HepG2 (cell line): ENCODE measurements around the gene TRAPPC12. TPM values are rescaled to one million over a fixed set of nuclear protein-coding genes. Genes with fewer than 3 reads are reported as not detected.

Source experiments
- ATAC-seq: fragments of 200-7000 bp; cut with Tn5 transposase; 3 replicates; pipeline ENCODE4 v1.9.1; 2020; ENCODE audit warnings: mild to moderate bottlenecking, moderate library complexity
- Bru-seq: library from RNA; stranded (reverse); fragments of 400-500 nt; gene quantifications from one replicate; lab custom pipeline; 2021; lab: Mats Ljungman, UMichigan
- BruChase-seq, 2 experiments: library from RNA; stranded (reverse); fragments of 400-500 nt; gene quantifications; one replicate each; lab custom pipeline; 2021; lab: Mats Ljungman, UMichigan
- BruUV-seq: library from RNA; stranded (reverse); fragments of 400-500 nt; replicated peaks from 2 replicates; lab custom pipeline; 2021; lab: Mats Ljungman, UMichigan
- CTCF ChIA-PET: fragments of 300-600 bp; formaldehyde crosslinking; extraction: SDS; loops from one replicate; lab custom pipeline; 2021; ENCODE audit warnings: low total read pairs, inconsistent platforms, low intra/inter-chr PET ratio; lab: Yijun Ruan, JAX
- POLR2A ChIA-PET: fragments of 350-600 bp; sonication (Branson Sonifier 250); formaldehyde crosslinking; loops from one replicate; lab custom pipeline; 2020; ENCODE audit warnings: antibody characterized with exemption, inconsistent platforms; lab: Yijun Ruan, JAX
- DNase-seq: peaks from one replicate; pipeline ENCODE4 v3.0.0-alpha.2; 2015; ENCODE audit warnings: low spot score
- FAIRE-seq: peaks from 3 replicates; lab custom pipeline; 2011; peaks lifted over from hg19 to GRCh38; lab: Jason Lieb, UNC
- H2AFZ ChIP-seq: one replicate; pipeline ENCODE4 v1.6.1; 2011; ENCODE audit warnings: low read length, inconsistent platforms
- H3K27ac ChIP-seq: fragments of 300-600 bp; 3 replicates; pipeline ENCODE4 v1.8.0; 2011; ENCODE audit warnings: mixed run types, mild to moderate bottlenecking, mixed read lengths, low read length, inconsistent platforms; ENCODE audit not compliant: insufficient read depth; ENCODE audit errors: extremely low read length
- H3K27me3 ChIP-seq, 2 experiments: fragments of 200-600 bp in 1 of 2; 2 replicates in 1 of 2; 3 replicates in 1 of 2; pipeline versions ENCODE4 v1.6.0 to v1.8.0; 2011; ENCODE audit warnings: low read length in 2 of 2, mild to moderate bottlenecking in 2 of 2, moderate library complexity in 2 of 2, inconsistent platforms in 1 of 2; ENCODE audit not compliant: insufficient read depth in 2 of 2, control insufficient read depth in 1 of 2
- H3K36me3 ChIP-seq, 2 experiments: fragments of 200-600 bp in 1 of 2; replicated peaks in 1 of 2; 2 replicates in 1 of 2; 3 replicates in 1 of 2; pipeline versions ENCODE4 v1.5.1 to v1.8.0; 2011; ENCODE audit warnings: low read length in 2 of 2, inconsistent platforms in 1 of 2; ENCODE audit not compliant: insufficient read depth in 2 of 2, control insufficient read depth in 1 of 2
- H3K4me1 ChIP-seq: 2 replicates; pipeline ENCODE4 v1.5.1; 2012; ENCODE audit warnings: low read length, inconsistent platforms; ENCODE audit not compliant: insufficient read depth
- H3K4me2 ChIP-seq: 2 replicates; pipeline ENCODE4 v1.6.0; 2011; ENCODE audit warnings: low read depth, low read length, inconsistent platforms
- H3K4me3 ChIP-seq, 3 experiments: fragments of 200-600 bp in 1 of 3; sonication (generic), shearing (Covaris generic) in 1 of 3; replicated peaks in 1 of 3; 2 replicates each; pipeline ENCODE4 v1.5.1; 2011 to 2016; ENCODE audit warnings: low read length in 3 of 3, inconsistent platforms in 2 of 3, low read depth in 2 of 3, mild to moderate bottlenecking in 2 of 3, control low read depth in 1 of 3, mixed read lengths in 1 of 3; ENCODE audit not compliant: insufficient read depth in 1 of 3
- H3K79me2 ChIP-seq: one replicate; pipeline ENCODE4 v1.6.1; 2011; ENCODE audit warnings: low read length, inconsistent platforms; ENCODE audit not compliant: insufficient read depth
- H3K9ac ChIP-seq: 2 replicates; pipeline ENCODE4 v1.6.0; 2011; ENCODE audit warnings: mild to moderate bottlenecking, low read depth, low read length, inconsistent platforms; ENCODE audit not compliant: insufficient read depth
- H3K9me3 ChIP-seq: 2 replicates; pipeline ENCODE4 v1.5.1; 2012; ENCODE audit warnings: mild to moderate bottlenecking, low read length
- H4K20me1 ChIP-seq: 2 replicates; pipeline ENCODE4 v1.6.0; 2011; ENCODE audit warnings: inconsistent platforms, mild to moderate bottlenecking, low read length, moderate library complexity; ENCODE audit not compliant: insufficient read depth
- CREB1 ChIP-seq, 2 experiments: fragments of 450-650 bp in 1 of 2; IDR thresholded peaks; 2 replicates each; pipeline ENCODE4 v1.6.1; 2016 to 2017; ENCODE audit warnings: control low read depth in 1 of 2, mild to moderate bottlenecking in 1 of 2, missing compliant biosample characterization in 1 of 2, missing genetic modification characterization in 1 of 2
- EHMT2 ChIP-seq: fragments of 200-600 bp; sonication (generic); IDR thresholded peaks from 2 replicates; pipeline ENCODE4 v1.7.0; 2017; ENCODE audit warnings: antibody characterized with exemption, low read depth, low read length, borderline replicate concordance
- KDM5B ChIP-seq: sonication (generic); formaldehyde crosslinking; IDR thresholded peaks from 2 replicates; pipeline ENCODE4 v1.4.0; 2020; ENCODE audit warnings: missing genetic modification reagents, mild to moderate bottlenecking, borderline replicate concordance
- RAD51 ChIP-seq: fragments of 450-650 bp; IDR thresholded peaks from 2 replicates; pipeline ENCODE4 v1.6.1; 2016; ENCODE audit warnings: borderline replicate concordance
- TBL1XR1 ChIP-seq: fragments of 150-350 bp; IDR thresholded peaks from 2 replicates; pipeline ENCODE4 v1.6.1; 2014; ENCODE audit warnings: borderline replicate concordance, low read length; ENCODE audit not compliant: partially characterized antibody
- ZFP36L1 ChIP-seq: sonication (generic); formaldehyde crosslinking; IDR thresholded peaks from 2 replicates; pipeline ENCODE4 v1.8.0; 2022; ENCODE audit warnings: mild to moderate bottlenecking, missing genetic modification reagents, moderate library complexity
- ZNF232 ChIP-seq: sonication (generic); formaldehyde crosslinking; IDR thresholded peaks from 2 replicates; pipeline ENCODE4 v1.4.0; 2020; ENCODE audit warnings: missing genetic modification reagents, borderline replicate concordance
- ZNF235 ChIP-seq: sonication (generic); formaldehyde crosslinking; IDR thresholded peaks from 2 replicates; pipeline ENCODE4 v1.8.1; 2023; ENCODE audit warnings: mild to moderate bottlenecking, missing genetic modification reagents, borderline replicate concordance
- ZNF256 ChIP-seq: sonication (generic); formaldehyde crosslinking; conservative IDR thresholded peaks from 2 replicates; pipeline ENCODE4 v1.4.0; 2020; ENCODE audit warnings: missing genetic modification reagents
- ZNF430 ChIP-seq: sonication (generic); formaldehyde crosslinking; IDR thresholded peaks from 2 replicates; pipeline ENCODE4 v1.9.0; 2021; ENCODE audit warnings: mild to moderate bottlenecking, missing genetic modification reagents
- ZNF737 ChIP-seq: sonication (generic); formaldehyde crosslinking; IDR thresholded peaks from 2 replicates; pipeline ENCODE4 v1.5.0; 2020; ENCODE audit warnings: missing genetic modification reagents, mild to moderate bottlenecking, borderline replicate concordance
- ZNF790 ChIP-seq: sonication (generic); formaldehyde crosslinking; IDR thresholded peaks from 2 replicates; pipeline ENCODE4 v1.8.0; 2022; ENCODE audit warnings: missing genetic modification reagents, mild to moderate bottlenecking, borderline replicate concordance
- ZNF883 ChIP-seq: sonication (generic); formaldehyde crosslinking; IDR thresholded peaks from 2 replicates; pipeline ENCODE4 v1.5.1; 2020; ENCODE audit warnings: mild to moderate bottlenecking, missing genetic modification reagents; ENCODE audit errors: not compliant biosample characterization
- ZSCAN25 ChIP-seq: sonication (generic); formaldehyde crosslinking; IDR thresholded peaks from 2 replicates; pipeline ENCODE4 v1.8.0; 2022; ENCODE audit warnings: mild to moderate bottlenecking, missing genetic modification reagents
- WGBS: methylation state at CpG from one replicate; pipeline ENCODE4 v1.1.6; 2017; ENCODE audit warnings: low lambda C conversion rate; 5-methylcytosine and 5-hydroxymethylcytosine counted together
- in situ Hi-C: cut with HindIII; loops from 2 replicates; pipeline ENCODE4 v1.10.0; 2017; ENCODE audit warnings: low pct_unique_long_range_greater_than_20kb; ENCODE audit not compliant: extremely low pct_ligation_motif_present
- intact Hi-C: fragments of 100-400 bp; cut with micrococcal nuclease; formaldehyde crosslinking; loops from one replicate; pipeline ENCODE4 v1.10.0; 2022; ENCODE audit not compliant: unreplicated experiment
- long read RNA-seq, 2 experiments: library from RNA in 1 of 2; library from polyadenylated mRNA in 1 of 2; stranded (forward) in 1 of 2; unstranded in 1 of 2; transcript quantifications; one replicate each; pipeline ENCODE4 v2.0.0, GENCODE V29; 2019 to 2022
- polyA minus RNA-seq, 3 experiments: library from RNA; depleted of rRNA, polyadenylated mRNA; stranded (reverse); fragments of >200 nt; gene quantifications; 2 replicates each; pipeline ENCODE4 v1.2.3, GENCODE V29; 2011; ENCODE audit warnings: low replicate concordance in 1 of 3
- polyA plus RNA-seq, 8 experiments: library from polyadenylated mRNA; depleted of rRNA in 3 of 8; stranded (reverse) in 7 of 8; unstranded in 1 of 8; fragments of >200 nt; fragmentation: Illumina TruSeq in 4 of 8; extraction: Trizol in 4 of 8; gene quantifications; 2 replicates each; pipeline versions ENCODE4 v1.2.1 to v1.2.3, GENCODE V29; 2011 to 2016; ENCODE audit warnings: low read depth in 4 of 8, missing spikeins in 1 of 8, mixed read lengths in 1 of 8; ENCODE audit not compliant: insufficient read depth in 1 of 8
- total RNA-seq, 5 experiments: library from RNA; depleted of rRNA; stranded (reverse); fragments of >200 nt; fragmentation: Illumina TruSeq; extraction: Trizol; gene quantifications; 2 replicates each; pipeline ENCODE4 v1.2.3, GENCODE V29; 2016; ENCODE audit warnings: low read depth in 1 of 5
- TF ChIP-seq, protein P1 (sequence below): sonication (generic); formaldehyde crosslinking; IDR thresholded peaks from 2 replicates; pipeline ENCODE4 v1.4.0; 2020; ENCODE audit warnings: missing genetic modification reagents

TRAPPC12 gene
- 39.0 and 46.4 TPM in 2 replicates for total RNA-seq (2016; rRNA removed; fragmentation: Illumina TruSeq; extraction: Trizol)
- total RNA-seq (2016; cell fraction: cytosol; rRNA removed; fragmentation: Illumina TruSeq; extraction: Trizol; ENCODE audit: low read depth): 16.2 and 17.3 TPM in 2 replicates
- total RNA-seq (2016; cell fraction: insoluble cytoplasmic fraction; rRNA removed; fragmentation: Illumina TruSeq; extraction: Trizol): 36.3 and 42.6 TPM in 2 replicates
- total RNA-seq (2016; cell fraction: membrane; rRNA removed; fragmentation: Illumina TruSeq; extraction: Trizol): 24.2 and 25.4 TPM in 2 replicates
- 55.4 and 61.3 TPM in 2 replicates for total RNA-seq (2016; cell fraction: nucleus; rRNA removed; fragmentation: Illumina TruSeq; extraction: Trizol)
- polyA plus RNA-seq (2011; rRNA removed): 97.7 and 137 TPM in 2 replicates
- polyA plus RNA-seq (2011; cell fraction: cytosol; rRNA removed): 36.5 and 40.1 TPM in 2 replicates
- 305 and 380 TPM in 2 replicates for polyA plus RNA-seq (2011; cell fraction: nucleus; rRNA removed)
- 58.1 and 63.4 TPM in 2 replicates for polyA plus RNA-seq (2012)
- polyA plus RNA-seq (2016; cell fraction: cytosol; fragmentation: Illumina TruSeq; extraction: Trizol; ENCODE audit: low read depth): 7.8 and 8.6 TPM in 2 replicates
- 31.5 and 45.0 TPM in 2 replicates for polyA plus RNA-seq (2016; cell fraction: insoluble cytoplasmic fraction; fragmentation: Illumina TruSeq; extraction: Trizol; ENCODE audit: low read depth)
- polyA plus RNA-seq (2016; cell fraction: membrane; fragmentation: Illumina TruSeq; extraction: Trizol; ENCODE audit: low read depth): 10.3 and 11.5 TPM in 2 replicates
- 95.8 and 113 TPM in 2 replicates for polyA plus RNA-seq (2016; cell fraction: nucleus; fragmentation: Illumina TruSeq; extraction: Trizol; ENCODE audit: insufficient read depth, low read depth)
- 73.3 and 119 TPM in 2 replicates for polyA minus RNA-seq (2011; rRNA and poly(A)+ RNA removed; ENCODE audit: low replicate concordance)
- polyA minus RNA-seq (2011; cell fraction: cytosol; rRNA and poly(A)+ RNA removed): 30.0 and 39.8 TPM in 2 replicates
- 181 and 183 TPM in 2 replicates for polyA minus RNA-seq (2011; cell fraction: nucleus; rRNA and poly(A)+ RNA removed)
- percentile 80 among the genes with signal in this experiment for Bru-seq, nascent RNA
- BruChase-seq, experiment 1, labeled RNA remaining after a 6-hour chase: percentile 76 among the genes with signal in this experiment
- percentile 82 among the genes with signal in this experiment for BruChase-seq, experiment 2, labeled RNA remaining after a 2-hour chase
- long read RNA-seq, experiment 1, partial matches to known transcripts: 8 of 11 reads
- long read RNA-seq, experiment 1, other reads (novel, unspliced or antisense): 2 of 11 reads
- long read RNA-seq, experiment 2, transcript TRAPPC12-201 (12 exons, 2,508 nt): major isoform, 30 of 117 reads
- long read RNA-seq, experiment 2, transcript TRAPPC12-220 (2 exons, 1,538 nt): minor isoform, 7 of 117 reads
- long read RNA-seq, experiment 2, partial matches to known transcripts: 37 of 117 reads
- long read RNA-seq, experiment 2, other reads (novel, unspliced or antisense): 35 of 117 reads

- ChIA-PET CTCF (no interaction called here), POLR2A (interaction anchor here (0.8 to 4.8 kb wide), 14 partner anchors 11 to 272 kb away, joined by 3 to 52 read pairs (median 5); partner anchors contain the start of gene RNASEH1)
- Histone ChIP-seq H2AFZ (peak within 1 kb of the TSS; percentile 17), H3K9me3 (no peaks in the 10 kb centered on the region), H3K4me3 (peak within 1 kb of the TSS; percentile 85 to 96 (median 92)), H3K27ac (peak within 1 kb of the TSS; percentile 96), H3K4me1 (peaks cover 50% of the 10 kb centered on the region), H3K27me3 (no peaks in the 10 kb centered on the region; a peak in 1 of 5 replicates), H4K20me1 (peaks cover 4% of the 10 kb centered on the region; the same call in 1 of the 2 replicates), H3K36me3 (peaks cover 2 to 14% of the 10 kb centered on the region in 2 experiments; a peak in 2 of 5 replicates), H3K9ac (peak within 1 kb of the TSS; percentile 99), H3K4me2 (peak within 1 kb of the TSS; percentile 91), H3K79me2 (peaks cover 62% of the 10 kb centered on the region)
- peak; percentile 56 for FAIRE-seq
- ATAC-seq: peak; percentile 85
- 2% methylated on average over 13 of the region's 61 CpGs for WGBS
- TSS peak; percentile 49 for BruUV-seq
- intact Hi-C loops: loop anchor here (5.0 kb wide), 5 partner anchors 78 to 277 kb away; partner anchors contain the start of gene ALLC
- DNase-seq: peak; percentile 95
- in situ Hi-C loops: no loop called here
- TF ChIP-seq ZNF232 (CRISPR knock-in tag) (peak; percentile 95), ZNF737 (CRISPR knock-in tag) (peak; percentile 99), ZNF235 (CRISPR knock-in tag) (peak; percentile 99; the same call in 1 of the 2 replicates), CREB1 (IDR thresholded peaks at IDR 0.05) (peak; percentile 49), CREB1 (CRISPR knock-in tag; IDR thresholded peaks at IDR 0.05) (peak; percentile 62), ZNF430 (CRISPR knock-in tag) (peak; percentile 83; the same call in 1 of the 2 replicates), ZNF883 (peak; percentile 95), ZNF790 (peak; percentile 83; the same call in 1 of the 2 replicates), EHMT2 (no peak), ZFP36L1 (peak; percentile 99), ZNF256 (CRISPR knock-in tag) (peak; percentile 73), TBL1XR1 (no peak), RAD51 (no peak), ZSCAN25 (peak; percentile 82; the same call in 1 of the 2 replicates), KDM5B (CRISPR knock-in tag) (peak; percentile 99)
- TF ChIP-seq, protein P1, sequence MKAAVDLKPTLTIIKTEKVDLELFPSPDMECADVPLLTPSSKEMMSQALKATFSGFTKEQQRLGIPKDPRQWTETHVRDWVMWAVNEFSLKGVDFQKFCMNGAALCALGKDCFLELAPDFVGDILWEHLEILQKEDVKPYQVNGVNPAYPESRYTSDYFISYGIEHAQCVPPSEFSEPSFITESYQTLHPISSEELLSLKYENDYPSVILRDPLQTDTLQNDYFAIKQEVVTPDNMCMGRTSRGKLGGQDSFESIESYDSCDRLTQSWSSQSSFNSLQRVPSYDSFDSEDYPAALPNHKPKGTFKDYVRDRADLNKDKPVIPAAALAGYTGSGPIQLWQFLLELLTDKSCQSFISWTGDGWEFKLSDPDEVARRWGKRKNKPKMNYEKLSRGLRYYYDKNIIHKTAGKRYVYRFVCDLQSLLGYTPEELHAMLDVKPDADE (CRISPR knock-in tag): no peak; the same call in 1 of the 2 replicates
Measured at GRCh38 chr2:3379647-3380534, at the start of gene TRAPPC12. Gene TRAPPC12 (plus strand): TSS chr2:3379694. CDS start chr2:3387624, 7,930 bp downstream.
